ENCODE results near the gene LRRC74A. TPM values are rescaled to one million over a fixed set of nuclear protein-coding genes. Genes with fewer than 3 reads are reported as not detected.

Gene LRRC74A
- total RNA-seq, 1 experiment from 2014 or later: not detected

DNA sequence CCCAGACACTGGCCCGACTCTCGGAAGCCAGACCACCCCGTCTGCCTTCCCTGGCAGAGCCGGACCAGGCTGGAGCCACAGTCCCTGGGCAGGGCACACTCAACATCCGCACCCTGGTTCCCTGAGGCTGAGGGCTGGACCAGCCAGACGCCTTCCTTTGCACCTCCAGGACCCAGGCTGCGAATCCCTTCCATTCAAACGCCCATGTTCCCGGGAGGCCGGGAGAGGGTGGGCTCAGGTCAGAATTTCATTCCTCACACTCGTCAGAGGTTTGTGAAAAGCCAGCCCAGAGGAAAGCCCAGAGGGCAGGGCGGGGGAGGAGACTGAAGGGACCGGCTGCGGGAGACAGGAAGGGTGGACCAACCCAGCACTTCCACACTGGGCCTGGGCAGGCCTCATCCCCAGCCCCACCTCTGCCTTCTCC, 58.7 kb downstream of the LRRC74A start:
- Histone ChIP-seq H3K27ac (ENCODE audit: insufficient read length, low read depth, low read length) (no peak overlapping the region), H3K23me2 (ENCODE audit: insufficient read length, low read depth, low read length, poor library complexity, severe bottlenecking) (no peaks in the 10 kb centered on the region), H3K18ac (ENCODE audit: insufficient read length, low read depth, low read length) (no peak overlapping the region), H2AFZ (ENCODE audit: low read length) (no peak overlapping the region), H3K9ac (ENCODE audit: extremely low read depth, insufficient read length, low read length) (no peak overlapping the region), H4K20me1 (ENCODE audit: control insufficient read depth, insufficient read depth, insufficient read length) (no peaks in the 10 kb centered on the region), H3T11ph (ENCODE audit: low read length) (no peak overlapping the region), H2BK12ac (ENCODE audit: insufficient read length, low read depth, low read length) (no peak overlapping the region), H3K56ac (ENCODE audit: insufficient read length, low read depth, low read length) (no peak overlapping the region), H3K4me2 (ENCODE audit: insufficient read depth, insufficient read length, low read length) (no peak overlapping the region), H2BK20ac (ENCODE audit: low read depth, low read length, poor library complexity, severe bottlenecking) (no peak overlapping the region), H2BK120ac (ENCODE audit: low read depth, low read length, poor library complexity, severe bottlenecking) (no peak overlapping the region), H3K9me3 (ENCODE audit: control insufficient read depth, low read depth, low read length) (no peaks in the 10 kb centered on the region), H4K8ac (replicated peaks; ENCODE audit: insufficient read length, low read depth, low read length) (no peak overlapping the region), H4K5ac (ENCODE audit: insufficient read length, low read depth, low read length) (no peak overlapping the region), H3K4me1 (ENCODE audit: insufficient read depth, low read length) (no peaks in the 10 kb centered on the region), H3K14ac (ENCODE audit: insufficient read depth, low read length) (peak overlapping the region; percentile 52; the same call in 1 of the 2 replicates), H2BK5ac (ENCODE audit: insufficient read length, low read length) (no peak overlapping the region), H3K79me2 (ENCODE audit: insufficient read depth, low read length) (no peaks in the 10 kb centered on the region), H3K23ac (ENCODE audit: insufficient read length, low read depth, low read length) (no peak overlapping the region), H4K91ac (ENCODE audit: insufficient read length, low read depth, low read length) (no peak overlapping the region), H3K79me1 (ENCODE audit: insufficient read depth, low read depth, low read length, poor library complexity, severe bottlenecking) (no peaks in the 10 kb centered on the region), H3K27me3 (ENCODE audit: insufficient read depth, low read length) (no peaks in the 10 kb centered on the region), H2AK5ac (ENCODE audit: insufficient read length, low read length) (no peak overlapping the region), H2BK15ac (ENCODE audit: low read depth, low read length) (no peak overlapping the region), H3K4ac (ENCODE audit: low read depth, low read length) (no peak overlapping the region)
- Mint-ChIP-seq H3K27me3 (ENCODE audit: low read depth) (peaks cover 3% of the 10 kb centered on the region; the same call in 1 of the 2 replicates), H3K27ac (no peak overlapping the region), H3K9me3 (no peaks in the 10 kb centered on the region), H3K4me3 (no peak overlapping the region), H3K4me1 (peaks cover 10 to 21% of the 10 kb centered on the region in 2 experiments), H3K36me3 (ENCODE audit: insufficient read depth in 1 of 3, low read depth in 3 of 3) (no peaks in the 10 kb centered on the region)
- DNase-seq: peak; percentile 69
- no CpG with 5 or more reads among the region's 14 CpGs for WGBS (ENCODE audit: extremely low coverage, insufficient read length, low lambda C conversion rate)
- TF ChIP-seq, protein P1, sequence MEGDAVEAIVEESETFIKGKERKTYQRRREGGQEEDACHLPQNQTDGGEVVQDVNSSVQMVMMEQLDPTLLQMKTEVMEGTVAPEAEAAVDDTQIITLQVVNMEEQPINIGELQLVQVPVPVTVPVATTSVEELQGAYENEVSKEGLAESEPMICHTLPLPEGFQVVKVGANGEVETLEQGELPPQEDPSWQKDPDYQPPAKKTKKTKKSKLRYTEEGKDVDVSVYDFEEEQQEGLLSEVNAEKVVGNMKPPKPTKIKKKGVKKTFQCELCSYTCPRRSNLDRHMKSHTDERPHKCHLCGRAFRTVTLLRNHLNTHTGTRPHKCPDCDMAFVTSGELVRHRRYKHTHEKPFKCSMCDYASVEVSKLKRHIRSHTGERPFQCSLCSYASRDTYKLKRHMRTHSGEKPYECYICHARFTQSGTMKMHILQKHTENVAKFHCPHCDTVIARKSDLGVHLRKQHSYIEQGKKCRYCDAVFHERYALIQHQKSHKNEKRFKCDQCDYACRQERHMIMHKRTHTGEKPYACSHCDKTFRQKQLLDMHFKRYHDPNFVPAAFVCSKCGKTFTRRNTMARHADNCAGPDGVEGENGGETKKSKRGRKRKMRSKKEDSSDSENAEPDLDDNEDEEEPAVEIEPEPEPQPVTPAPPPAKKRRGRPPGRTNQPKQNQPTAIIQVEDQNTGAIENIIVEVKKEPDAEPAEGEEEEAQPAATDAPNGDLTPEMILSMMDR (conservative IDR thresholded peaks at IDR 0.05): no peak

All from H9 (cell line).